B cell (primary cell): ENCODE measurements around the gene CDC42SE2.

Experiments used
- CTCF ChIP-seq: fragments of 200-600 bp; IDR thresholded peaks from one replicate; pipeline ENCODE4 v1.8.0; 2022; ENCODE audit warnings: antibody characterized with exemption, mild to moderate bottlenecking
- EZH2 ChIP-seq: IDR thresholded peaks from 2 replicates; pipeline ENCODE4 v1.6.1; 2012; ENCODE audit warnings: borderline replicate concordance, low read depth, mild to moderate bottlenecking, moderate library complexity, low read length; ENCODE audit not compliant: insufficient read depth, poor library complexity, severe bottlenecking

- TF ChIP-seq CTCF (no peak), EZH2 (no peak)
These were observed 123.4 kb downstream of the CDC42SE2 start for GRCh38 chr5:131387255-131387654.
